HEK293 (cell line): ENCODE results near the gene MYH11.

Experiments used
- GLI2 ChIP-seq: fragments of 450-650 bp; formaldehyde crosslinking; IDR thresholded peaks from 2 replicates; pipeline ENCODE4; 2017; ENCODE audit warnings: missing biosample characterization, missing genetic modification characterization, low read depth, borderline replicate concordance
- GLIS1 ChIP-seq: fragments of 450-650 bp; formaldehyde crosslinking; IDR thresholded peaks from 2 replicates; pipeline ENCODE4 v1.5.1; 2016; ENCODE audit warnings: missing biosample characterization, missing genetic modification characterization
- HOXC10 ChIP-seq: sonication (generic); formaldehyde crosslinking; IDR thresholded peaks from 2 replicates; pipeline ENCODE4 v1.8.1; 2023; ENCODE audit warnings: mild to moderate bottlenecking, missing genetic modification reagents
- KLF10 ChIP-seq: fragments of 450-650 bp; IDR thresholded peaks from 2 replicates; pipeline ENCODE4 v1.5.1; 2018; ENCODE audit warnings: missing biosample characterization, mild to moderate bottlenecking, missing genetic modification characterization
- KLF8 ChIP-seq: fragments of 450-650 bp; formaldehyde crosslinking; IDR thresholded peaks from 2 replicates; pipeline ENCODE4 v1.5.1; 2016; ENCODE audit warnings: missing biosample characterization, missing genetic modification characterization
- SETDB1 ChIP-seq: IDR thresholded peaks from one replicate; pipeline ENCODE4 v1.6.1; 2017; ENCODE audit warnings: mild to moderate bottlenecking, low read length, moderate library complexity, mixed read lengths; ENCODE audit not compliant: insufficient read length
- ZBTB20 ChIP-seq: fragments of 450-650 bp; formaldehyde crosslinking; IDR thresholded peaks from 2 replicates; pipeline ENCODE4 v1.5.1; 2016; ENCODE audit warnings: missing biosample characterization, missing genetic modification characterization
- ZBTB48 ChIP-seq: fragments of 450-650 bp; formaldehyde crosslinking; IDR thresholded peaks from 2 replicates; pipeline ENCODE4 v1.5.1; 2016; ENCODE audit warnings: missing biosample characterization, missing genetic modification characterization
- ZNF114 ChIP-seq: fragments of 450-650 bp; formaldehyde crosslinking; IDR thresholded peaks from 2 replicates; pipeline ENCODE4 v1.5.0; 2017; ENCODE audit warnings: missing biosample characterization, missing genetic modification characterization
- ZNF184 ChIP-seq: fragments of 450-650 bp; IDR thresholded peaks from 2 replicates; pipeline ENCODE4 v1.5.1; 2018; ENCODE audit warnings: missing biosample characterization, mild to moderate bottlenecking, missing genetic modification characterization
- ZNF23 ChIP-seq: fragments of 450-650 bp; formaldehyde crosslinking; IDR thresholded peaks from 2 replicates; pipeline ENCODE4 v1.5.1; 2016; ENCODE audit warnings: missing biosample characterization, missing genetic modification characterization, borderline replicate concordance
- ZNF335 ChIP-seq: fragments of 450-650 bp; formaldehyde crosslinking; conservative IDR thresholded peaks from 2 replicates; pipeline ENCODE4 v1.5.1; 2016; ENCODE audit warnings: missing biosample characterization, missing genetic modification characterization
- ZNF654 ChIP-seq: fragments of 450-650 bp; formaldehyde crosslinking; IDR thresholded peaks from 2 replicates; pipeline ENCODE4 v1.5.1; 2016; ENCODE audit warnings: low read depth, missing biosample characterization, missing genetic modification characterization
- ZNF660 ChIP-seq: fragments of 450-650 bp; IDR thresholded peaks from 2 replicates; pipeline ENCODE4 v1.5.1; 2018; ENCODE audit warnings: missing biosample characterization, mild to moderate bottlenecking, missing genetic modification characterization
- ZNF670 ChIP-seq: fragments of 450-650 bp; formaldehyde crosslinking; IDR thresholded peaks from 2 replicates; pipeline ENCODE4 v1.5.1; 2016; ENCODE audit warnings: missing biosample characterization, missing genetic modification characterization, low read depth
- ZNF776 ChIP-seq: fragments of 450-650 bp; formaldehyde crosslinking; IDR thresholded peaks from 2 replicates; pipeline ENCODE4 v1.5.0; 2017; ENCODE audit warnings: missing biosample characterization, missing genetic modification characterization, borderline replicate concordance
- ZXDB ChIP-seq: fragments of 450-650 bp; formaldehyde crosslinking; IDR thresholded peaks from 2 replicates; pipeline ENCODE4 v1.5.1; 2016; ENCODE audit warnings: missing biosample characterization, missing genetic modification characterization
- TF ChIP-seq, protein P1 (sequence below): fragments of 450-650 bp; formaldehyde crosslinking; IDR thresholded peaks from 2 replicates; pipeline ENCODE4 v1.5.1; 2016; ENCODE audit warnings: missing biosample characterization, missing genetic modification characterization
- TF ChIP-seq, protein P2 (sequence below): sonication (generic); formaldehyde crosslinking; IDR thresholded peaks from 2 replicates; pipeline ENCODE4 v1.8.1; 2022; ENCODE audit warnings: mild to moderate bottlenecking, moderate library complexity, missing genetic modification reagents
- TF ChIP-seq, protein P3 (sequence below): fragments of 450-650 bp; formaldehyde crosslinking; IDR thresholded peaks from 2 replicates; pipeline ENCODE4 v1.5.1; 2017; ENCODE audit warnings: missing biosample characterization, missing genetic modification characterization
- TF ChIP-seq, protein P4 (sequence below): fragments of 450-650 bp; formaldehyde crosslinking; IDR thresholded peaks from 2 replicates; pipeline ENCODE4 v1.5.1; 2016; ENCODE audit warnings: missing biosample characterization, missing genetic modification characterization
- TF ChIP-seq, protein P5 (sequence below): fragments of 450-650 bp; formaldehyde crosslinking; IDR thresholded peaks from 2 replicates; pipeline ENCODE4 v1.5.1; 2016; ENCODE audit warnings: missing biosample characterization, missing genetic modification characterization, borderline replicate concordance
- TF ChIP-seq, protein P6 (sequence below): fragments of 450-650 bp; formaldehyde crosslinking; IDR thresholded peaks from 2 replicates; pipeline ENCODE4 v1.5.1; 2016; ENCODE audit warnings: missing biosample characterization, missing genetic modification characterization, low read depth

Gene MYH11

DNA sequence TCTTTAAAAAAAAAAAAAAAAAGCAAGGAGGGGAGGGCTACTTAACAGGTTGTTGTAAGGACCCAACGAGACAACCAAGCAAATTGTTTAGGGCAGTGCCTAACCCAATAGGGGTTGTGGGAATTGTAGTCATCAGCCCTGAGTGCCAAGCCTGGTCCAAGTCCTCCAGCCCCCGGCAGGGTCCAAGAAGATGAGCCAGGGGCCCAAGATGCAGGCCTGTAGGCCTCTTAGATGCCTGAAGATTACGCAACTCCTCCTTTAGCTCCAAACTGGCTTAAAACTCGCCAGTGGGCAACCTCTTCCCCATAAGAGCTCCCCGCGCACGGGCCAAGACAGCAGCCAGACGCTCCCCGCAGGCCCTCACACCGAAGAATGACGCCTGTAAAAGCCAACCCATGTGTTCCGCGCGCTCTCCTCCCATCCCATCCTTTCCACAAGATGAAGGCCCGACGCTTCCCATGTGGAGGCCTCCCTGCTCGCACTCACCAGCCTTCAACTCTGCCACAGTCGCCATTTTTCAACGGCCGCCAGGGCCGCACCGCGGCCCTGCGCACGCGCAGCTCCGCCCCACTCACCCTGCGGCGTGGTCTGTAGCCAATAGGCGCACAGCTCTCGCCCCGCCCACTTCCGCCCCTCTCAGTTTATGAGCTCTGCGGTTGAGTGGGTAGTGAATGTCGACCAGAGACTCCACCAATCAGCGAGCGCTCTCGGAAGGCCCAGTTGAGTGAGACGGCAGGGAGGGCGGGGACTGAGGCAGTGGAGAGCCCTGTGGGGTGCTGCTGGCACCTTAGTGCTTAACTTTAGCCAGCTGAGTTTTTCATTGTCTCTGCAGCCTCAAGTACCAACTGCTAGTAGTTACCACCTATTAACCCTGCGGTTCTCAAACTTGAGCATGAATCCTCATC, 31.5 kb upstream of the MYH11 start, which contains the start of gene CEP20 (continued):
- TF ChIP-seq ZNF654: no peak
- peak; percentile 77 for TF ChIP-seq GLIS1
- no peak for TF ChIP-seq ZNF23 (tag by site-specific recombination)
- TF ChIP-seq SETDB1: no peak
- TF ChIP-seq ZXDB (tag by site-specific recombination): peak; percentile 87; the same call in 1 of the 2 replicates
- TF ChIP-seq ZNF184 (tag by site-specific recombination): no peak
- no peak for TF ChIP-seq ZNF670 (tag by site-specific recombination)
- TF ChIP-seq, protein P1, sequence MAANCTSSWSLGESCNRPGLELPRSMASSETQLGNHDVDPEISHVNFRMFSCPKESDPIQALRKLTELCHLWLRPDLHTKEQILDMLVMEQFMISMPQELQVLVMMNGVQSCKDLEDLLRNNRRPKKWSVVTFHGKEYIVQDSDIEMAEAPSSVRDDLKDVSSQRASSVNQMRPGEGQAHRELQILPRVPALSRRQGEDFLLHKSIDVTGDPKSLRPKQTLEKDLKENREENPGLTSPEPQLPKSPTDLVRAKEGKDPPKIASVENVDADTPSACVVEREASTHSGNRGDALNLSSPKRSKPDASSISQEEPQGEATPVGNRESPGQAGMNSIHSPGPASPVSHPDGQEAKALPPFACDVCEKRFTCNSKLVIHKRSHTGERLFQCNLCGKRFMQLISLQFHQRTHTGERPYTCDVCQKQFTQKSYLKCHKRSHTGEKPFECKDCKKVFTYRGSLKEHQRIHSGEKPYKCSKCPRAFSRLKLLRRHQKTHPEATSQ (tag by site-specific recombination): no peak
- TF ChIP-seq, protein P2, sequence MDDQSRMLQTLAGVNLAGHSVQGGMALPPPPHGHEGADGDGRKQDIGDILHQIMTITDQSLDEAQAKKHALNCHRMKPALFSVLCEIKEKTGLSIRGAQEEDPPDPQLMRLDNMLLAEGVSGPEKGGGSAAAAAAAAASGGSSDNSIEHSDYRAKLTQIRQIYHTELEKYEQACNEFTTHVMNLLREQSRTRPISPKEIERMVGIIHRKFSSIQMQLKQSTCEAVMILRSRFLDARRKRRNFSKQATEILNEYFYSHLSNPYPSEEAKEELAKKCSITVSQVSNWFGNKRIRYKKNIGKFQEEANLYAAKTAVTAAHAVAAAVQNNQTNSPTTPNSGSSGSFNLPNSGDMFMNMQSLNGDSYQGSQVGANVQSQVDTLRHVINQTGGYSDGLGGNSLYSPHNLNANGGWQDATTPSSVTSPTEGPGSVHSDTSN: no peak; the same call in 1 of the 2 replicates
- no peak; the same call in 1 of the 2 replicates for TF ChIP-seq ZBTB20 (tag by site-specific recombination)
- TF ChIP-seq, protein P3, sequence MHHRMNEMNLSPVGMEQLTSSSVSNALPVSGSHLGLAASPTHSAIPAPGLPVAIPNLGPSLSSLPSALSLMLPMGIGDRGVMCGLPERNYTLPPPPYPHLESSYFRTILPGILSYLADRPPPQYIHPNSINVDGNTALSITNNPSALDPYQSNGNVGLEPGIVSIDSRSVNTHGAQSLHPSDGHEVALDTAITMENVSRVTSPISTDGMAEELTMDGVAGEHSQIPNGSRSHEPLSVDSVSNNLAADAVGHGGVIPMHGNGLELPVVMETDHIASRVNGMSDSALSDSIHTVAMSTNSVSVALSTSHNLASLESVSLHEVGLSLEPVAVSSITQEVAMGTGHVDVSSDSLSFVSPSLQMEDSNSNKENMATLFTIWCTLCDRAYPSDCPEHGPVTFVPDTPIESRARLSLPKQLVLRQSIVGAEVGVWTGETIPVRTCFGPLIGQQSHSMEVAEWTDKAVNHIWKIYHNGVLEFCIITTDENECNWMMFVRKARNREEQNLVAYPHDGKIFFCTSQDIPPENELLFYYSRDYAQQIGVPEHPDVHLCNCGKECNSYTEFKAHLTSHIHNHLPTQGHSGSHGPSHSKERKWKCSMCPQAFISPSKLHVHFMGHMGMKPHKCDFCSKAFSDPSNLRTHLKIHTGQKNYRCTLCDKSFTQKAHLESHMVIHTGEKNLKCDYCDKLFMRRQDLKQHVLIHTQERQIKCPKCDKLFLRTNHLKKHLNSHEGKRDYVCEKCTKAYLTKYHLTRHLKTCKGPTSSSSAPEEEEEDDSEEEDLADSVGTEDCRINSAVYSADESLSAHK (tag by site-specific recombination): no peak
- peak; percentile 57; the same call in 1 of the 2 replicates for TF ChIP-seq ZBTB48
- TF ChIP-seq, protein P4, sequence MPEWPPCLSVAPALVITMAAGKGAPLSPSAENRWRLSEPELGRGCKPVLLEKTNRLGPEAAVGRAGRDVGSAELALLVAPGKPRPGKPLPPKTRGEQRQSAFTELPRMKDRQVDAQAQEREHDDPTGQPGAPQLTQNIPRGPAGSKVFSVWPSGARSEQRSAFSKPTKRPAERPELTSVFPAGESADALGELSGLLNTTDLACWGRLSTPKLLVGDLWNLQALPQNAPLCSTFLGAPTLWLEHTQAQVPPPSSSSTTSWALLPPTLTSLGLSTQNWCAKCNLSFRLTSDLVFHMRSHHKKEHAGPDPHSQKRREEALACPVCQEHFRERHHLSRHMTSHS (tag by site-specific recombination): no peak
- peak; percentile 26; the same call in 1 of the 2 replicates for TF ChIP-seq ZNF660 (tag by site-specific recombination)
- TF ChIP-seq ZNF776 (tag by site-specific recombination): no peak
- peak; percentile 99 for TF ChIP-seq ZNF335 (tag by site-specific recombination)
- TF ChIP-seq GLI2: no peak
- no peak for TF ChIP-seq ZNF114 (tag by site-specific recombination)
- no peak for TF ChIP-seq KLF8
- TF ChIP-seq, protein P5, sequence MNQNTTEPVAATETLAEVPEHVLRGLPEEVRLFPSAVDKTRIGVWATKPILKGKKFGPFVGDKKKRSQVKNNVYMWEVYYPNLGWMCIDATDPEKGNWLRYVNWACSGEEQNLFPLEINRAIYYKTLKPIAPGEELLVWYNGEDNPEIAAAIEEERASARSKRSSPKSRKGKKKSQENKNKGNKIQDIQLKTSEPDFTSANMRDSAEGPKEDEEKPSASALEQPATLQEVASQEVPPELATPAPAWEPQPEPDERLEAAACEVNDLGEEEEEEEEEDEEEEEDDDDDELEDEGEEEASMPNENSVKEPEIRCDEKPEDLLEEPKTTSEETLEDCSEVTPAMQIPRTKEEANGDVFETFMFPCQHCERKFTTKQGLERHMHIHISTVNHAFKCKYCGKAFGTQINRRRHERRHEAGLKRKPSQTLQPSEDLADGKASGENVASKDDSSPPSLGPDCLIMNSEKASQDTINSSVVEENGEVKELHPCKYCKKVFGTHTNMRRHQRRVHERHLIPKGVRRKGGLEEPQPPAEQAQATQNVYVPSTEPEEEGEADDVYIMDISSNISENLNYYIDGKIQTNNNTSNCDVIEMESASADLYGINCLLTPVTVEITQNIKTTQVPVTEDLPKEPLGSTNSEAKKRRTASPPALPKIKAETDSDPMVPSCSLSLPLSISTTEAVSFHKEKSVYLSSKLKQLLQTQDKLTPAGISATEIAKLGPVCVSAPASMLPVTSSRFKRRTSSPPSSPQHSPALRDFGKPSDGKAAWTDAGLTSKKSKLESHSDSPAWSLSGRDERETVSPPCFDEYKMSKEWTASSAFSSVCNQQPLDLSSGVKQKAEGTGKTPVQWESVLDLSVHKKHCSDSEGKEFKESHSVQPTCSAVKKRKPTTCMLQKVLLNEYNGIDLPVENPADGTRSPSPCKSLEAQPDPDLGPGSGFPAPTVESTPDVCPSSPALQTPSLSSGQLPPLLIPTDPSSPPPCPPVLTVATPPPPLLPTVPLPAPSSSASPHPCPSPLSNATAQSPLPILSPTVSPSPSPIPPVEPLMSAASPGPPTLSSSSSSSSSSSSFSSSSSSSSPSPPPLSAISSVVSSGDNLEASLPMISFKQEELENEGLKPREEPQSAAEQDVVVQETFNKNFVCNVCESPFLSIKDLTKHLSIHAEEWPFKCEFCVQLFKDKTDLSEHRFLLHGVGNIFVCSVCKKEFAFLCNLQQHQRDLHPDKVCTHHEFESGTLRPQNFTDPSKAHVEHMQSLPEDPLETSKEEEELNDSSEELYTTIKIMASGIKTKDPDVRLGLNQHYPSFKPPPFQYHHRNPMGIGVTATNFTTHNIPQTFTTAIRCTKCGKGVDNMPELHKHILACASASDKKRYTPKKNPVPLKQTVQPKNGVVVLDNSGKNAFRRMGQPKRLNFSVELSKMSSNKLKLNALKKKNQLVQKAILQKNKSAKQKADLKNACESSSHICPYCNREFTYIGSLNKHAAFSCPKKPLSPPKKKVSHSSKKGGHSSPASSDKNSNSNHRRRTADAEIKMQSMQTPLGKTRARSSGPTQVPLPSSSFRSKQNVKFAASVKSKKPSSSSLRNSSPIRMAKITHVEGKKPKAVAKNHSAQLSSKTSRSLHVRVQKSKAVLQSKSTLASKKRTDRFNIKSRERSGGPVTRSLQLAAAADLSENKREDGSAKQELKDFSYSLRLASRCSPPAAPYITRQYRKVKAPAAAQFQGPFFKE (tag by site-specific recombination): no peak
- peak; percentile 82 for TF ChIP-seq KLF10 (tag by site-specific recombination)
- TF ChIP-seq, protein P6, sequence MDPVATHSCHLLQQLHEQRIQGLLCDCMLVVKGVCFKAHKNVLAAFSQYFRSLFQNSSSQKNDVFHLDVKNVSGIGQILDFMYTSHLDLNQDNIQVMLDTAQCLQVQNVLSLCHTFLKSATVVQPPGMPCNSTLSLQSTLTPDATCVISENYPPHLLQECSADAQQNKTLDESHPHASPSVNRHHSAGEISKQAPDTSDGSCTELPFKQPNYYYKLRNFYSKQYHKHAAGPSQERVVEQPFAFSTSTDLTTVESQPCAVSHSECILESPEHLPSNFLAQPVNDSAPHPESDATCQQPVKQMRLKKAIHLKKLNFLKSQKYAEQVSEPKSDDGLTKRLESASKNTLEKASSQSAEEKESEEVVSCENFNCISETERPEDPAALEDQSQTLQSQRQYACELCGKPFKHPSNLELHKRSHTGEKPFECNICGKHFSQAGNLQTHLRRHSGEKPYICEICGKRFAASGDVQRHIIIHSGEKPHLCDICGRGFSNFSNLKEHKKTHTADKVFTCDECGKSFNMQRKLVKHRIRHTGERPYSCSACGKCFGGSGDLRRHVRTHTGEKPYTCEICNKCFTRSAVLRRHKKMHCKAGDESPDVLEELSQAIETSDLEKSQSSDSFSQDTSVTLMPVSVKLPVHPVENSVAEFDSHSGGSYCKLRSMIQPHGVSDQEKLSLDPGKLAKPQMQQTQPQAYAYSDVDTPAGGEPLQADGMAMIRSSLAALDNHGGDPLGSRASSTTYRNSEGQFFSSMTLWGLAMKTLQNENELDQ (tag by site-specific recombination): no peak
- 0 out of 2 replicates have a peak, but pooled peaks have one; percentile 72 for TF ChIP-seq HOXC10 (CRISPR knock-in tag)
